NCI-H774 (cell line): Measurements from ENCODE around the gene GDPD4.

Source experiments
- DNase-seq: peaks from one replicate; lab custom pipeline; 2025; lab: John Stamatoyannopoulos, UW

Gene GDPD4

GRCh38 chr11:77189588-77190210 lies 111.8 kb downstream of the GDPD4 start:
- no peak for DNase-seq

GRCh38 chr11:77188633-77189491 lies 112.6 kb downstream of the GDPD4 start:
- peak; percentile 84 for DNase-seq

- DNase-seq = peak; percentile 65
Observed at GRCh38 chr11:77187776-77188632, 113.5 kb downstream of the GDPD4 start.

- DNase-seq = no peak
Observed at GRCh38 chr11:77187111-77187750, 114.3 kb downstream of the GDPD4 start.

GRCh38 chr11:77186302-77186701 lies 115.2 kb downstream of the GDPD4 start:
- DNase-seq = no peak

GRCh38 chr11:77184136-77184860 lies 117.2 kb downstream of the GDPD4 start:
- no peak for DNase-seq

GRCh38 chr11:77183431-77183984 lies 118.0 kb downstream of the GDPD4 start:
- DNase-seq = no peak

- no peak for DNase-seq
Observed at GRCh38 chr11:77182542-77183430, 118.7 kb downstream of the GDPD4 start.

- DNase-seq = no peak
Observed at GRCh38 chr11:77181799-77182541, 119.5 kb downstream of the GDPD4 start.

GRCh38 chr11:77181226-77181625 lies 120.3 kb downstream of the GDPD4 start:
- DNase-seq = no peak

GRCh38 chr11:77180346-77180745 lies 121.1 kb downstream of the GDPD4 start:
- DNase-seq = no peak

- no peak for DNase-seq
Observed at GRCh38 chr11:77179681-77180080, 121.8 kb downstream of the GDPD4 start.

- no peak for DNase-seq
Observed at GRCh38 chr11:77179048-77179447, 122.4 kb downstream of the GDPD4 start.

GRCh38 chr11:77178150-77178549 lies 123.3 kb downstream of the GDPD4 start:
- no peak for DNase-seq

GRCh38 chr11:77176996-77177395 lies 124.5 kb downstream of the GDPD4 start:
- no peak for DNase-seq

- DNase-seq = no peak
Observed at GRCh38 chr11:77175869-77176539, 125.5 kb downstream of the GDPD4 start.

GRCh38 chr11:77175021-77175842 lies 126.3 kb downstream of the GDPD4 start:
- DNase-seq = no peak

GRCh38 chr11:77174559-77174958 lies 126.9 kb downstream of the GDPD4 start:
- peak; percentile 88 for DNase-seq
